WTC11 (cell line): ENCODE measurements around the gene CCDC183.

Experiments used
- CTCF ChIP-seq: fragments of 200-600 bp; IDR thresholded peaks from 2 replicates; pipeline ENCODE4 v1.8.0; 2022; ENCODE audit warnings: antibody characterized with exemption
- SP1 ChIP-seq: sonication (generic); formaldehyde crosslinking; conservative IDR thresholded peaks from 2 replicates; pipeline ENCODE4 v1.8.1; 2022; ENCODE audit warnings: missing genetic modification reagents

GRCh38 chr9:136826188-136826541 is 30.0 kb downstream of the CCDC183 start:
- TF ChIP-seq SP1 (CRISPR knock-in tag) = no peak
- TF ChIP-seq CTCF = no peak
